K562 (cell line): ENCODE data around the gene KLF13. TPM values are rescaled to one million over a fixed set of nuclear protein-coding genes. Genes with fewer than 3 reads are reported as not detected.

Source experiments
- HMG20A ChIP-seq: fragments of 450-650 bp; formaldehyde crosslinking; conservative IDR thresholded peaks from 2 replicates; pipeline ENCODE4 v1.4.0; 2020; ENCODE audit warnings: mild to moderate bottlenecking, mixed read lengths
- MECOM ChIP-seq: fragments of 250-450 bp; sonication (Bioruptor Pico); IDR thresholded peaks from 2 replicates; pipeline ENCODE4 v1.8.0; 2022; ENCODE audit warnings: inconsistent platforms
- MYBL2 ChIP-seq, 2 experiments: fragments of 450-650 bp in 1 of 2; sonication (generic) in 1 of 2; formaldehyde crosslinking in 1 of 2; IDR thresholded peaks; 2 replicates each; pipeline versions ENCODE4 v1.6.1 to v1.8.1; 2017 to 2022; ENCODE audit warnings: borderline replicate concordance in 1 of 2, inconsistent platforms in 1 of 2, low read depth in 1 of 2, mild to moderate bottlenecking in 1 of 2, missing genetic modification reagents in 1 of 2, moderate library complexity in 1 of 2
- SMAD1 ChIP-seq: fragments of 150-350 bp; IDR thresholded peaks from 2 replicates; pipeline ENCODE4 v1.6.1; 2014; ENCODE audit warnings: low read length, low read depth; ENCODE audit not compliant: partially characterized antibody
- ZBTB11 ChIP-seq, 3 experiments: fragments of 200-800 bp in 1 of 3; fragments of 250-450 bp in 1 of 3; fragments of 450-650 bp in 1 of 3; sonication (Bioruptor Pico) in 1 of 3; sonication (Bioruptor generic) in 1 of 3; formaldehyde crosslinking in 1 of 3; IDR thresholded peaks; 2 replicates each; pipeline versions ENCODE4 v1.6.1 to v1.8.0; 2016 to 2022; ENCODE audit warnings: mild to moderate bottlenecking in 2 of 3, missing genetic modification characterization in 2 of 3, missing compliant biosample characterization in 1 of 3, moderate library complexity in 1 of 3
- ZBTB26 ChIP-seq: fragments of 450-650 bp; formaldehyde crosslinking; IDR thresholded peaks from 2 replicates; pipeline ENCODE4 v1.4.0; 2022; ENCODE audit warnings: missing genetic modification characterization
- polyA plus RNA-seq, 8 experiments: library from polyadenylated mRNA; depleted of rRNA in 4 of 8; stranded (reverse) in 5 of 8; unstranded in 3 of 8; fragments of >200 nt; fragmentation: Nextera tagmentation in 2 of 8; fragmentation: Illumina TruSeq in 1 of 8; extraction: Ambion mirVana in 2 of 8; extraction: Trizol in 1 of 8; gene quantifications; 2 replicates each; pipeline versions ENCODE4 v1.2.1 to v1.2.3, GENCODE V29; 2011 to 2014; ENCODE audit warnings: inconsistent platforms in 1 of 8, missing spikeins in 1 of 8
- total RNA-seq, 7 experiments: library from RNA; depleted of rRNA in 6 of 7; stranded (reverse); fragments of >200 nt in 6 of 7; fragmentation: Illumina TruSeq in 2 of 7; extraction: Trizol in 2 of 7; gene quantifications; 2 replicates each; pipeline versions ENCODE4 v1.2.1 to v1.2.3, GENCODE V29; 2011 to 2021; ENCODE audit warnings: low replicate concordance in 1 of 7

KLF13 gene
- total and polyA plus RNA-seq, 9 of the 15 experiments (the other 6 are each of a cell fraction or from before 2014, with no cell fraction given): 1.8 to 10.5 (median 4.8) TPM

GRCh38 chr15:31412824-31413223 lies 86.2 kb downstream of the KLF13 start (continued):
- TF ChIP-seq ZBTB11 (CRISPR knock-in tag; IDR thresholded peaks at IDR 0.05): no peak
- no peak for TF ChIP-seq SMAD1
- TF ChIP-seq MYBL2 (IDR thresholded peaks at IDR 0.05; ENCODE audit: low read depth): no peak
- no peak for TF ChIP-seq MYBL2 (CRISPR knock-in tag; IDR thresholded peaks at IDR 0.05; ENCODE audit: borderline replicate concordance)
- no peak for TF ChIP-seq MECOM (CRISPR knock-in tag)
- no peak for TF ChIP-seq ZBTB26
- TF ChIP-seq HMG20A: no peak
